H9 (cell line): ENCODE measurements around the gene AATF. TPM values are rescaled to one million over a fixed set of nuclear protein-coding genes. Genes with fewer than 3 reads are reported as not detected.

Source experiments
- DNase-seq: peaks from one replicate; pipeline ENCODE4 v3.0.0-alpha.2; 2017
- H2AFZ ChIP-seq: one replicate; pipeline ENCODE4 v1.6.1; 2013; ENCODE audit warnings: mild to moderate bottlenecking, low read length, control low read depth, moderate library complexity
- H2AK5ac ChIP-seq: 2 replicates; pipeline ENCODE4 v1.6.1; 2013; ENCODE audit warnings: low read length, control low read depth, mixed read lengths; ENCODE audit not compliant: insufficient read length
- H2BK120ac ChIP-seq: one replicate; pipeline ENCODE4 v1.6.1; 2013; ENCODE audit warnings: low read depth, mild to moderate bottlenecking, low read length, control low read depth, inconsistent platforms; ENCODE audit not compliant: poor library complexity, severe bottlenecking
- H2BK12ac ChIP-seq: 2 replicates; pipeline ENCODE4 v1.6.1; 2013; ENCODE audit warnings: low read length, control low read depth, mixed read lengths, low read depth; ENCODE audit not compliant: insufficient read length
- H2BK15ac ChIP-seq: 2 replicates; pipeline ENCODE4 v1.6.1; 2013; ENCODE audit warnings: low read depth, low read length, control low read depth
- H2BK20ac ChIP-seq: one replicate; pipeline ENCODE4 v1.6.1; 2013; ENCODE audit warnings: low read depth, mild to moderate bottlenecking, low read length, control low read depth, inconsistent platforms; ENCODE audit not compliant: poor library complexity, severe bottlenecking
- H2BK5ac ChIP-seq: 2 replicates; pipeline ENCODE4 v1.6.1; 2013; ENCODE audit warnings: low read length, control low read depth, mixed read lengths; ENCODE audit not compliant: insufficient read length
- H3K14ac ChIP-seq: 2 replicates; pipeline ENCODE4 v1.6.1; 2013; ENCODE audit warnings: low read length, control low read depth; ENCODE audit not compliant: insufficient read depth
- H3K18ac ChIP-seq: 2 replicates; pipeline ENCODE4 v1.6.1; 2013; ENCODE audit warnings: low read depth, mild to moderate bottlenecking, mixed read lengths, low read length, control low read depth; ENCODE audit not compliant: insufficient read length
- H3K23ac ChIP-seq: 2 replicates; pipeline ENCODE4 v1.6.1; 2013; ENCODE audit warnings: low read length, control low read depth, mixed read lengths, low read depth; ENCODE audit not compliant: insufficient read length
- H3K23me2 ChIP-seq: 2 replicates; pipeline ENCODE4 v1.6.1; 2013; ENCODE audit warnings: low read depth, mild to moderate bottlenecking, mixed read lengths, low read length, control low read depth; ENCODE audit not compliant: insufficient read length, poor library complexity, severe bottlenecking
- H3K27ac ChIP-seq: 2 replicates; pipeline ENCODE4 v1.5.1; 2013; ENCODE audit warnings: low read length, control low read depth, mixed read lengths, low read depth; ENCODE audit not compliant: insufficient read length
- H3K27me3 ChIP-seq: 2 replicates; pipeline ENCODE4 v1.6.1; 2013; ENCODE audit warnings: low read length, control low read depth, inconsistent platforms; ENCODE audit not compliant: insufficient read depth
- H3K4ac ChIP-seq: 2 replicates; pipeline ENCODE4 v1.6.1; 2013; ENCODE audit warnings: low read depth, mild to moderate bottlenecking, control low read depth, inconsistent platforms, low read length, moderate library complexity
- H3K4me1 ChIP-seq: 2 replicates; pipeline ENCODE4 v1.6.1; 2013; ENCODE audit warnings: low read length, control low read depth, inconsistent platforms; ENCODE audit not compliant: insufficient read depth
- H3K4me2 ChIP-seq: 2 replicates; pipeline ENCODE4 v1.6.1; 2013; ENCODE audit warnings: low read length, control low read depth, mixed read lengths; ENCODE audit not compliant: insufficient read length, insufficient read depth
- H3K56ac ChIP-seq: 2 replicates; pipeline ENCODE4 v1.6.1; 2013; ENCODE audit warnings: low read depth, mild to moderate bottlenecking, mixed read lengths, low read length, control low read depth; ENCODE audit not compliant: insufficient read length
- H3K79me1 ChIP-seq: 2 replicates; pipeline ENCODE4 v1.6.1; 2013; ENCODE audit warnings: low read depth, mild to moderate bottlenecking, moderate library complexity, low read length, control low read depth, inconsistent platforms; ENCODE audit not compliant: insufficient read depth, poor library complexity, severe bottlenecking
- H3K79me2 ChIP-seq: 2 replicates; pipeline ENCODE4 v1.6.1; 2013; ENCODE audit warnings: low read length, control low read depth, inconsistent platforms; ENCODE audit not compliant: insufficient read depth
- H3K9ac ChIP-seq: 2 replicates; pipeline ENCODE4 v1.6.1; 2013; ENCODE audit warnings: low read length, control low read depth, mixed read lengths; ENCODE audit not compliant: insufficient read length; ENCODE audit errors: extremely low read depth
- H3K9me3 ChIP-seq: one replicate; pipeline ENCODE4 v1.6.1; 2013; ENCODE audit warnings: low read depth, low read length, inconsistent platforms; ENCODE audit not compliant: control insufficient read depth
- H3T11ph ChIP-seq: one replicate; pipeline ENCODE4 v1.6.1; 2013; ENCODE audit warnings: mild to moderate bottlenecking, low read length, control low read depth, inconsistent platforms
- H4K20me1 ChIP-seq: one replicate; pipeline ENCODE4 v1.6.1; 2013; ENCODE audit not compliant: control insufficient read depth, insufficient read length, insufficient read depth
- H4K5ac ChIP-seq: 2 replicates; pipeline ENCODE4 v1.6.1; 2013; ENCODE audit warnings: low read depth, mild to moderate bottlenecking, mixed read lengths, low read length, control low read depth; ENCODE audit not compliant: insufficient read length
- H4K8ac ChIP-seq: replicated peaks from 2 replicates; pipeline ENCODE4 v1.6.1; 2013; ENCODE audit warnings: low read length, control low read depth, mixed read lengths, low read depth; ENCODE audit not compliant: insufficient read length
- H4K91ac ChIP-seq: 2 replicates; pipeline ENCODE4 v1.6.1; 2013; ENCODE audit warnings: low read depth, mild to moderate bottlenecking, moderate library complexity, mixed read lengths, low read length, control low read depth; ENCODE audit not compliant: insufficient read length
- H3K27ac Mint-ChIP-seq, 3 experiments: 2 replicates in 2 of 3; 3 replicates in 1 of 3; pipeline ENCODE4 v1.8.0; 2020 to 2021; ENCODE audit warnings: mixed read lengths in 3 of 3, mild to moderate bottlenecking in 1 of 3, moderate library complexity in 1 of 3
- H3K27me3 Mint-ChIP-seq: 2 replicates; pipeline ENCODE4 v1.8.0; 2021; ENCODE audit warnings: low read depth, mild to moderate bottlenecking, moderate library complexity, mixed read lengths
- H3K36me3 Mint-ChIP-seq, 3 experiments: 2 replicates in 2 of 3; 3 replicates in 1 of 3; pipeline ENCODE4 v1.8.0; 2020 to 2021; ENCODE audit warnings: low read depth in 3 of 3, mixed read lengths in 3 of 3; ENCODE audit not compliant: insufficient read depth in 1 of 3
- H3K4me1 Mint-ChIP-seq, 2 experiments: 2 replicates each; pipeline ENCODE4 v1.8.0; 2020; ENCODE audit warnings: mixed read lengths in 2 of 2
- H3K4me3 Mint-ChIP-seq, 2 experiments: 2 replicates in 1 of 2; 3 replicates in 1 of 2; pipeline ENCODE4 v1.8.0; 2020 to 2021; ENCODE audit warnings: mild to moderate bottlenecking in 2 of 2, mixed read lengths in 2 of 2, moderate library complexity in 1 of 2
- H3K9me3 Mint-ChIP-seq, 2 experiments: 2 replicates in 1 of 2; 3 replicates in 1 of 2; pipeline ENCODE4 v1.8.0; 2020; ENCODE audit warnings: mild to moderate bottlenecking in 2 of 2, mixed read lengths in 2 of 2, moderate library complexity in 1 of 2
- WGBS: extraction: QIAGEN DNeasy Blood & Tissue Kit; methylation state at CpG from one replicate; pipeline ENCODE4 v1.1.7; 2013; ENCODE audit warnings: missing lambda C conversion rate, low lambda C conversion rate, mixed read lengths; ENCODE audit not compliant: insufficient read length; ENCODE audit errors: extremely low coverage; 5-methylcytosine and 5-hydroxymethylcytosine counted together
- total RNA-seq: library from RNA; stranded (reverse); gene quantifications from 2 replicates; pipeline ENCODE4 v1.2.1, GENCODE V29; 2021
- TF ChIP-seq, protein P1 (sequence below): fragments of 200-600 bp; sonication (generic); conservative IDR thresholded peaks from 3 replicates; pipeline ENCODE4 v1.8.0; 2021; ENCODE audit warnings: antibody characterized with exemption, mild to moderate bottlenecking

Gene AATF
- total RNA-seq, 1 experiment from 2014 or later = 69.6 TPM

DNA sequence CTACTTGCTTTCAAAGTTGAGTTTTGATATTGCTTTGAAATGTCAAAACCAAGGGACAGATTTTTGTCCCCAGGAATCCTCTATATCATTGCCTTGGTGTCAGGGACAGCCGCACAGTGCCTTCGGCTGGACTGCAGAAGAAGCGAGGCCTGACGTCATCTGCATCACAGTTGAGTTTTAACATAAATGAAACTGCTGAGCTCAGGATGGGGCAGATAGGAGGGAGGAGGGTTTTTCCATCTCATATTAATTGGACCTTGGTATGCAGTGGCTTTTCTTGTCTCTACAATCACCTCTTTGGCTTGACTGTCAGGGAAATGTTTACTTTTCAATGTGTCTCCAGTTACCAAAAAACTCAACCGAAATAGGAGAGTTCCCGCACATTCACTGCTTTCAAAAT lies 111.3 kb downstream of the AATF start:
- Mint-ChIP-seq H3K9me3 (no peaks in the 10 kb centered on the region; a peak in 1 of 5 replicates), H3K27ac (peak overlapping the region; percentile 50 to 74 (median 71); a peak in 4 of 7 replicates), H3K36me3 (peaks cover 0 to 21% (median 15%) of the 10 kb centered on the region in 3 experiments; a peak in 6 of 7 replicates), H3K4me1 (peaks cover 45 to 52% of the 10 kb centered on the region in 2 experiments), H3K4me3 (no peak overlapping the region), H3K27me3 (no peaks in the 10 kb centered on the region)
- Histone ChIP-seq H2BK12ac (no peak overlapping the region), H3K14ac (no peak overlapping the region), H3K79me2 (no peaks in the 10 kb centered on the region), H3K56ac (no peak overlapping the region), H3K4ac (no peak overlapping the region), H4K91ac (no peak overlapping the region), H2AK5ac (no peak overlapping the region), H3K4me1 (peaks cover 17% of the 10 kb centered on the region), H4K5ac (no peak overlapping the region), H2BK5ac (no peak overlapping the region), H3K79me1 (no peaks in the 10 kb centered on the region), H2BK15ac (no peak overlapping the region), H2BK20ac (no peak overlapping the region), H3K23ac (no peak overlapping the region), H4K20me1 (no peaks in the 10 kb centered on the region), H4K8ac (no peak overlapping the region), H3T11ph (no peak overlapping the region), H3K27me3 (no peaks in the 10 kb centered on the region; the same call in 1 of the 2 replicates), H3K23me2 (no peaks in the 10 kb centered on the region), H3K9me3 (no peaks in the 10 kb centered on the region), H3K18ac (no peak overlapping the region), H2AFZ (no peak overlapping the region), H3K9ac (no peak overlapping the region), H3K4me2 (no peak overlapping the region), H3K27ac (no peak overlapping the region), H2BK120ac (no peak overlapping the region)
- WGBS = no CpG with 5 or more reads among the region's 6 CpGs
- DNase-seq = no peak
- TF ChIP-seq, protein P1, sequence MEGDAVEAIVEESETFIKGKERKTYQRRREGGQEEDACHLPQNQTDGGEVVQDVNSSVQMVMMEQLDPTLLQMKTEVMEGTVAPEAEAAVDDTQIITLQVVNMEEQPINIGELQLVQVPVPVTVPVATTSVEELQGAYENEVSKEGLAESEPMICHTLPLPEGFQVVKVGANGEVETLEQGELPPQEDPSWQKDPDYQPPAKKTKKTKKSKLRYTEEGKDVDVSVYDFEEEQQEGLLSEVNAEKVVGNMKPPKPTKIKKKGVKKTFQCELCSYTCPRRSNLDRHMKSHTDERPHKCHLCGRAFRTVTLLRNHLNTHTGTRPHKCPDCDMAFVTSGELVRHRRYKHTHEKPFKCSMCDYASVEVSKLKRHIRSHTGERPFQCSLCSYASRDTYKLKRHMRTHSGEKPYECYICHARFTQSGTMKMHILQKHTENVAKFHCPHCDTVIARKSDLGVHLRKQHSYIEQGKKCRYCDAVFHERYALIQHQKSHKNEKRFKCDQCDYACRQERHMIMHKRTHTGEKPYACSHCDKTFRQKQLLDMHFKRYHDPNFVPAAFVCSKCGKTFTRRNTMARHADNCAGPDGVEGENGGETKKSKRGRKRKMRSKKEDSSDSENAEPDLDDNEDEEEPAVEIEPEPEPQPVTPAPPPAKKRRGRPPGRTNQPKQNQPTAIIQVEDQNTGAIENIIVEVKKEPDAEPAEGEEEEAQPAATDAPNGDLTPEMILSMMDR = no peak
